NOMO-1 (cell line): ENCODE measurements around the gene ZNF74.
"Not testable (repeated sequence)": the region's sequence is repeated elsewhere in the genome, so short reads cannot be mapped to it uniquely, and the experiment has no call there.

Experiments used
- DNase-seq, 2 experiments: peaks; one replicate each; lab custom pipeline; 2025; ENCODE audit not compliant: unreplicated experiment in 2 of 2; lab: John Stamatoyannopoulos, UW

ZNF74 gene

DNA sequence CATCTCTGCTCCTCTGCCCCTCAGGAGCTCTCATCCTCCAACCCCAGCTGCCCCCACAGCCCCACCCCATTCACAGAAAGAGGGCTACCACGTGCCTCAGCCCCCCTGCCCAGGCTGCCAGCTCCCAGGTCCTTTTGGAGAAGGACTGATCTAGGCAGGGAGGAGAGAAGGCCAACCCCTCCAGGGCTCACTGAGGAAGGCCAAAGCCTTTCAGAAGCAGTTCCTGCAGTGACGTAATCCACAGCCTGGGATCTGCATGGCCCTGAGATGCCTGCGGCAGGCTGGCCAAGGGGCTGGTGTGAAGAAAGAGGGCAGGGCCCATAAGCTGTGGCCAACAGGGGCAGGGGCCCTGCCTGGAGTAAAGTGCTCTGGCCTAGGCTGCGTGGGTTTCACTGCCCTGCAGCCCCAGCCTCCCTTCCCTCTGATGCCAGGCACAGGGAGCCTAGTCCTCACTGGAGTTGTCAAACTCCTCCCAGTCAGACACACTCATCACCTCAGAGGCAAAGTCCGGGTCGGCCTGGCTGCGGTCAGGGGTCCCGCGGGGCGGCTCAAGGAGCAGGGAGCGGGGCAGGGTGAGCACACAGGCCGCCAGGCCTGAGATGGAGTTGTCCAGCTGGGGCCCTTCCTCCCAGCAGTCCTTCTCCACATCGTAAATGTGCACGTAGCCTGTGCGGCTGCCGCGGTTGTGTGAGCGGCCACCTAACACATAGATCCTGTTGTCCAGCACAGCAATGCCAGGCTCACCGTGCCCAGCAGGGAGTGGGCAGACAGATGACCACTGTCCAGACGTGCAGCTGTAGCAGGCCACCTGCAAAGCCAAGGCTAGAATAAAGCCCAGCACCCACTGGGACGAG, 47.9 kb downstream of the ZNF74 start:
- no peak for DNase-seq

DNA sequence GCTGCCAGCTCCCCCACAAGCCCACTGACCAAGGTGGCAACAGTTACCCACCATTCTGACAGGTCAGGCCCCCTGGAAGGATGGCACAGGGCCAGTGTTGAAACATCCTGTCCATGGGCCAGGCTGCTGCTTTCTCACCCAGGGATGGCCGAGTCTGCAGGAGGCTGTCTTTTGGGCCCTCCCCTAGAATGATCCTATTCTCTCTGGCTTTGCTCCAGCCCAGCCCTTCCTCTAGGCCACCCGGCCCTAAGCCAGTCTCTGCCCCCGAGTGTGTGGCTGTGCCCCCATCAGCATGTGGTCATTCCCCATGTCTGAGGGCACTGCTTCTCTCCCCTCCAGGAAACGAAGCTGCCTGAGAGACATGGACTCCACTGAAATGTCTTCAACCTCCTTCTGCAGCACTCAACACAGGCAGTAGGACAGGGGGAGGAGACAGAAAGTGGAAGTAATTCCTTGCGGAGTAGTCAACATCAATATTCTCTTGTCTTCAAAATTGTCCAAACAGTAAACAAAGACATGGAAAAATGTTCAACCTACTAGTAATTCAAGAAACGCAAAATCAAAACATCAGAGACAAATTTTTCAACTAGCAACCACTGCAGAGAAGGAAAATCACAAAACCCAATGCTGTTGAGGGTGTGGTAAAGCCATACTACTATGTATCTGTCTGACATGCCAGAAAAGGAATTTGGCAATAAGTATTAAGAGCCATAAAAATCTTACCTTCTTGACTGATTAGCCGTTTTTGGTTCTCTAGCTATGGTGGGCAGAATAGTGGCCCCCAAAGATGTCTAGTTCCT, 48.7 kb downstream of the ZNF74 start:
- no peak for DNase-seq

DNA sequence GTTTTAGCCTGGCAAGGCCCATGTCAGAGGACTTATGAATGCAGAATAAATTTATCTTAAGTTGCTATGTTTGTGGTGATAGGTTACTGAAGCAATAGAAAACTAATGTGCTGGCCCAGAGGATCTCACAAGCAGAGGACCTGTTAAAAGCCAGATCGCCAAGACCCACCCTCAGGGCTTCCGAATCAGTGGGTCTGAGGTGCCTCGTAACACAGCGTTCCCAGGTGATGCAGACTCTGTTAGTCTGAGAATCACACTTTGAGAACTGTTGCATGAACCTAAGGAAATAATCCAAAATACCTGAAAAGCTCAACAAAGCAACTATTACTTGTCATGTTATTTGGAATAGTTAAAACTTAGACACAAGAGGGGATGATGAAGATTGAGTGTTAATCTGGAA, 50.4 kb downstream of the ZNF74 start:
- no peak for DNase-seq

DNA sequence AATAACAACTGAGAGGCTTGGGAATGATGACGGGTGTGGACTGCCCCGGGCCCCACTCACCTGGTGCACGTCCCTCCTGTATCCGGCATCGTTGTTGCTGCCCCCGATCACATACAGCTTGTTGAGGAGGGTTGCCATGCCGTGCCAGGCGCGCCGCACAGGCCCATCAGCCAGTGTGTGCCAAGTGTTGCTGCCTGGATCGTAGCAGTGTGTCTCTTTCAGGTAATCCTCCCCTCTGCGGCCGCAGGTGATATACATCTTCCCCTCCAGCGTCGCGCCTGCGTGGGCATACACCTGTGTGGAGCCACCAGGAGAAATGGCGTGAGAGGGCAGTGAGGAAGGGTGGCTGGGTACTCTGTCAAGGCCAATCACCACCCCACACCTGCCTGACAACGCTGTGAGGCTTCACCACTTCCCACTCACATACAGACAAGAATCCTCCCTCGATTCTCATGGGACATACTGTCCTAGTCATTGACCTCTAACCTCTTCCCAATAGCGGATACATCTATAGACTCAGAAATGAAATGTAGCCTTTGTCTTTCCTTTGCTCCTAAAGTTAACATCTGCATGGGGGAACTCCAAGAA, 52.5 kb downstream of the ZNF74 start:
- DNase-seq = no peak

DNA sequence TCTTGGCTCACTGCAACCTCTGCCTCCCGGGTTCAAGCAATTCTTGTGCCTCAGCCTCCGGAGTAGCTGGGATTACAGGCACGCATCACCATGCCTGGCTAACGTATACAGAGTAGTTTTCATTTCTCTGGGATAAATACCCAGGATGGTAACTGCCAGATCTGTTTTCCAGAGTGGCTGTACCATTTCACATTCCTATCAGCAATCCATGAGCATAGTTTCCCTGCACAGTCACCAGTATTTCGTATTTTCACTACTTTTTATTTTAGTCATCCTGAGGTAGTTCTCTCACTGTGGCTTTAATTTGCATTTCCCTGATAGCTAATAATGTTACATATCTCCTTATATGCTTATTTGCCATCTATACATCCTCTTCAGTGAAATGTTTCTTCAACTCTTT, 54.7 kb downstream of the ZNF74 start:
- no peak for DNase-seq

DNA sequence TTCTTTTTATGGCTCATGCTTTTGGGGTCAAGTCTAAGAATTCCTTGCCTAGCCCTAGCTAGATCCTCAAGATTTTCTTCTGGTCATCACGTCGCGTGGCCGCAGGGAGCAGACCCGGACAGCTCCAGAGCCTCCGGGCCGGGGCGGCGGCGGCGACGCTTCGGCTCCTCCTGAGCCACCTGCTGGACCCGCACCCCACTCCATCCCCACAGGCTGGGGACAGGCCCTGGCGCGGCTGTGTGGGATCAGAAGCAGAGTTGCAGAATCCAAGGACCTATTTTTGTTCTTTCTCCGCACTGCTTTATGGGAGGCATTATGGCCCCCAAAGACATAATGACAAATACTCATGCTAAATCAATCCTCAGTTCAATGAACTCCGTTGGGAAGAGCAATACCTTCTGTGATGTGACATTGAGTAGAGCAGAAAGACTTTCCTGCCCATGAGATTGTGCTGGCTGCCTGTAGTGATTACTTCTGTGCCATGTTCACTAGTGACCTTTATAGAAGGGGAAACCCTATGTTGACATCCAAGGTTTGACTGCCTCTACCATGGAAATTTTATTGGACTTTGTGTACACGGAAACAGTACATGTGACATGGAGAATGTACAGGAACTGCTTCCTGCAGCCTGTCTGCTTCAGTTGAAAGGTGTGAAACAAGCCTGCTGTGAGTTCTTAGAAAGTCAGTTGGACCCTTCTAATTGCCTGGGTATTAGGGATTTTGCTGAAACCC, 56.0 kb downstream of the ZNF74 start:
- DNase-seq = no peak

DNA sequence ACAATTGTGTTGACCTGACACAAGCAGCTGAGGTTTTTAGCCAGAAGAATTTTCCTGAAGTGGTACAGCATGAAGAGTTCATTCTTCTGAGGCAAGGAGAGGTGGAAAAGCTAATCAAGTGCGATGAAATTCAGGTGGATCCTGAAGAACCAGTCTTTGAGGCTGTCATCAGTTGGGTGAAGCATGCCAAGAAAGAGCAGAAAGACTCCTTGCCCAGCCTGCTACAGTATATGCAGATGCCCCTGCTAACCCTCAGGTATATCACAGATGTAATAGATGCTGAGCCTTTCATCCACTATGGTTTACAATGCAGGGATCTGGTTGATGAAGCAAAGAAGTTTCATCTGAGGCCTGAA, 56.6 kb downstream of the ZNF74 start:
- no peak for DNase-seq

DNA sequence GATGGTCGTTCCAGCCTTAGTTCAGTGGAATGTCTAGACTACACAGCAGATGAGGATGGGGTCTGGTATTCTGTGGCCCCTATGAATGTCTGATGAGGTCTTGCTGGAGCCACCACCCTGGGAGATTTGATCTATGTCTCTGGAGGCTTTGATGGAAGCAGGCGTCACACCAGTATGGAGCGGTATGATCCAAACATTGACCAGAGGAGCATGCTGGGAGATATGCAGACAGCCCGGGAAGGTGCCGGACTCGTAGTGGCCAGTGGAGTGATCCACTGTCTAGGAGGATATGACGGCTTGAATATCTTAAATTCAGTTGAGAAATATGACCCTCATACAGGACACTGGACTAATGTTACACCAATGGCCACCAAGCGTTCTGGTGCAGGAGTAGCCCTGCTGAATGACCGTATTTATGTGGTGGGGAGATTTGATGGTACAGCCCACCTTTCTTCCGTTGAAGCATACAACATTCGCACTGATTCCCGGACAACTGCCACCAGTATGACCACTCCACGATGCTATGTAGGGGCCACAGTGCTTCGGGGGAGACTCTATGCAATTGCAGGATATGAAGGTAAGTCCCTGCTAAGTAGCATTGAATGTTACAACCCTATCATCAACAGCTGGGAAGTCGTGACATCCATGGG, 57.3 kb downstream of the ZNF74 start:
- not testable (repeated sequence) for DNase-seq

DNA sequence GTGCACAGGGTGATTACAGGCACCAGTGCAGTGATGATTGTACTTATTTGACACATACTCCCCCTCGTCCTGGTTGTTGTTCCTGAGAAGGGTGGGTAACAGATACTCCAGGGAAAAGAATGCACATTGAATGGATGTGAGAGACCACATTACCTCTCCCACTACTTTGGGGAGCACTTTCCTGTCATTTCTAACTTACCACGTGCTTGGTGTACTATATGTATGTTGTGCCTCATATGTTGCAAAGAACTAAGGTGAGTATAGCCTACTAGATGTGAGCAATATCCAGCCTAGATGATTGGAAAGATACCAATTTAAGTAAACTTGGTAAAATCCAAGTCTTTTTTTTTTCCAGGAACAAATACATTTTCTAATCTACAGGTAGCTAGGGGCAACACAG, 58.0 kb downstream of the ZNF74 start:
- no peak for DNase-seq

DNA sequence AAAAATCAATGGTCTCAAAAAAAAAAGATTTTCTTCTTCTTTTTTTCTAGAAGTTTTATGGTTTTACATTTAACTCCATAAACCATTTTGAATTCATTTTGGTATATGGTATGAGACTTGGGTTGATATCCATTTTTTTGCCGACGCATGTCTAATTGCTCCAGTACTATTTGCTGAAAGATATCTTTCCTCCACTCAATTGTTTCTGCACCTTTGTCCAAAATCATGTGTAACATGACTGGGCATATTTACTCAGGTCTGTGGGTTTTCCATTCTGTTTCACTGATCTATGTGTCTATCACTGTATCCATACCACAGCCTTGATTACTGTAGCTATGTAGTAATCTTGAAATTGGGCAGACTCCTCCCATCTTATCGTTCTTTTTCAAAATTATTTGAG, 59.3 kb downstream of the ZNF74 start:
- DNase-seq = no peak

DNA sequence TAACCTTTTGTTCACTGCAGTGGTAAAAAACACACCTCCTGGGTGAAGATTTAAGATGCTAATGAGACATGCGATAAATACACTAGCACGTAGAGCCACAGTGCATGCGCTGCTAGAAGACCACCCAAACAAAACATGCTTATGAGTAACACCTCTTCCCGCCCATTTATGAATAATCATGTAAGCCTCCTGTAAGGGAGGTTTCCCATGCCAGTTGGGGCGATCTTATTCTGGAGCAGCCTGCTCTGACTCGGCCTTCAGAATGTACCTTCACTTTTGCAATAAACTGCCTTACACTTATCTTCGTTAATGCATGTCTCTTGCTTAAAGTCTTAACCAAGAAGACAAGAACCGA, 61.7 kb downstream of the ZNF74 start:
- no peak for DNase-seq

DNA sequence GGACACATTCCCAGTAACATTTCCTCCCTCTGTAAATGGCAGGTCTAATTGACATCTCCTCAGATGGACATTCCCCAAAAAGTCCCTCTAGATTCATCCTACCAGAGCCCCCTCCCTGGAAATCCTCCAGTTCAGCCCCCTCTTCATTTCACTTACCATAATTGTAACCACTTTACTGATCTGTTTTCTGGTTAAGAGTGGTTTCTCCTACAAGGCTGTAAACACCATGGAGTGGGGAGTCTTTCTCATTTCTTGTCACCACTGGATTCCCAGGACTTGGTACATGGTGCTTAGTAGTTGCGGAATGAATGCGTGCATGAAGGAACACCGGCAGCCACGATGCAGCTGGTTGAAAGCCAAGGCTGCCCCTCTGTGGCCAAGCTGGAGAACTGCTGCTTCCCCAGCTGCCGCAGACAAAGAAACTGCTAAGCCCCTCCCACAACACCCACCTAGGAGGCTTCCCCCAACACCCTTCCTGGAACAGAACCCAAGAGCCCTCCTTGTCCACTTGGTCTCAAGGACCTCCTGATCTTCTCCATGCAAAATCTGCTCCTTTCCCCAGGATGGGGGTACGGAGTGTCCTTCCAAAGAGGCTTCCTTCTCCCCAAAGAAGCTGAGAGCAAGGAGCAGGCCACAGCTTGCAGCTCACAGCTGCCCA, 62.2 kb downstream of the ZNF74 start:
- peak; percentile 20 to 55 for DNase-seq

DNA sequence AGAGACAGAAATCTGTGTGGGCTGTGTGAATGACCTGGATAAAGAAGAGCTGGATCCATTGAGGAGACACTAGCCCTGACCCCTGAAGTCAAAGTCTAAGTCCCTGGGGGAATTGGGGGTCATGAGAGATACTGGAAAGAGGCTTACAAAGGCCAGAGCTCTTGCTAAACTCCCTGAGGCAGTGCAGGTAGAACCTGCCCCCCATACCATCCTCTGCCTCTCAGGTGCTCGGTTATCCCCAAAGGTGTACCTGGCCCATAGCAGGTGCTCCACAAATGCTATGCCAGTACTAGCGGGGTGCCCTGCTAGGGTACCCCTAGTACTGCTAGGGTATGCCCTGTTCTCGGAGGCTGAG, 62.7 kb downstream of the ZNF74 start:
- DNase-seq = no peak

DNA sequence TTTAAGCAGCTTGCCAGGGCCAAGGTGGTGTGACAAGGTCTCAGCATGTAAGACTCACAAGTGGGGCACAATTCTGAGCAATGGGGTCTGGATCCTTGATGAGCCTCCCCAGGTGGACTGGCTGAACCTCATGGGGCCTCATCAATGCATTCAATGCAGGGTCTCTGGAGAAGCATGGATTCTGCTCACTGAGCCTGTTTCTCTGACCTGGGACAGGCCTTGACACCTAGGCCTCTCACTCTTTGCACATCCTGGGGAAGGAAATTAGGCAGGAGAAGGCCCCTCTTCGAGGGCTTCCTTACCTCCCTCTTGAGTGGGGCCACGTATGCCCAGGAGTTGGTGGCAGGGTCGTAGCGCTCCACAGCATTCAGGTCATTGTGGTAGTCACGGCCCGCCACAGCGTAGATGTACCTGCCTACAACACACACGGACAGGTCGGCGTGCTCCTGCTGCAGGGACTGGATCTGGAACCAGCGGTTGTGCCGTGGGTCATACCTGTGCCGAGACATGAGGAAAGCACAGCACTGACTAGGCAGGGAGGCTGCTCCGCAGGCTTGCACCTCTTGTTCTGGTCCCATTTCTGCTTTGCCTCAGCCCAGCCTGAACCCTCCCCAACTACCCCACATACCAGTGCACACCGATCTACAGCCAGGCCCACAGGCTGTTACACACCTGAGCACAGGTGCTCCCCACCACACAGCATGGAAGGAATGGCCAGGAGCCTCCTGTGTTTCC, 63.7 kb downstream of the ZNF74 start:
- no peak for DNase-seq
